ENCODE data around the gene NCK2. TPM values are rescaled to one million over a fixed set of nuclear protein-coding genes. Genes with fewer than 3 reads are reported as not detected.
A peak's percentile ranks its signal among the peaks of the same experiment; 100 is the strongest.

The NCK2 gene
- total RNA-seq, 1 donor from 2014 or later = 92.5 TPM

- Mint-ChIP-seq H3K27me3 (no peaks in the 10 kb centered on the region), H3K4me1 (ENCODE audit: low read depth) (peaks cover 27% of the 10 kb centered on the region), H3K9me3 (ENCODE audit: low read depth) (no peaks in the 10 kb centered on the region), H3K36me3 (ENCODE audit: insufficient read depth) (peaks cover 38% of the 10 kb centered on the region), H3K27ac (no peak overlapping the region), H3K4me3 (ENCODE audit: low read depth) (no peak overlapping the region)
- no peak for TF ChIP-seq CTCF (IDR thresholded peaks at IDR 0.05; ENCODE audit: unreplicated experiment)
- DNase-seq (ENCODE audit: low spot score, unreplicated experiment) = no peak
These were observed 135.9 kb downstream of the NCK2 start for GRCh38 chr2:105880637-105881036.

- H3K27me3 Mint-ChIP-seq = no peaks in the 10 kb centered on the region
- H3K4me1 Mint-ChIP-seq (ENCODE audit: low read depth) = peaks cover 31% of the 10 kb centered on the region
- no peak for TF ChIP-seq CTCF (IDR thresholded peaks at IDR 0.05; ENCODE audit: unreplicated experiment)
- no peak for DNase-seq (ENCODE audit: low spot score, unreplicated experiment)
- H3K9me3 Mint-ChIP-seq (ENCODE audit: low read depth) = no peaks in the 10 kb centered on the region
- no peak overlapping the region for H3K4me3 Mint-ChIP-seq (ENCODE audit: low read depth)
- H3K36me3 Mint-ChIP-seq (ENCODE audit: insufficient read depth) = peaks cover 37% of the 10 kb centered on the region
- H3K27ac Mint-ChIP-seq = peak overlapping the region; percentile 11
These were observed 136.8 kb downstream of the NCK2 start for GRCh38 chr2:105881286-105882136.

GRCh38 chr2:105882341-105882740 lies 137.6 kb downstream of the NCK2 start:
- Mint-ChIP-seq H3K9me3 (ENCODE audit: low read depth) (no peaks in the 10 kb centered on the region), H3K36me3 (ENCODE audit: insufficient read depth) (peaks cover 36% of the 10 kb centered on the region), H3K4me3 (ENCODE audit: low read depth) (no peak overlapping the region), H3K4me1 (ENCODE audit: low read depth) (peaks cover 39% of the 10 kb centered on the region), H3K27me3 (no peaks in the 10 kb centered on the region), H3K27ac (peak overlapping the region; percentile 86)
- no peak for TF ChIP-seq CTCF (IDR thresholded peaks at IDR 0.05; ENCODE audit: unreplicated experiment)
- DNase-seq (ENCODE audit: low spot score, unreplicated experiment) = no peak

GRCh38 chr2:105882920-105883435 lies 138.3 kb downstream of the NCK2 start:
- Mint-ChIP-seq H3K27ac (no peak overlapping the region), H3K4me3 (ENCODE audit: low read depth) (no peak overlapping the region), H3K27me3 (no peaks in the 10 kb centered on the region), H3K9me3 (ENCODE audit: low read depth) (peaks cover 4% of the 10 kb centered on the region), H3K4me1 (ENCODE audit: low read depth) (peaks cover 44% of the 10 kb centered on the region), H3K36me3 (ENCODE audit: insufficient read depth) (peaks cover 41% of the 10 kb centered on the region)
- DNase-seq (ENCODE audit: low spot score, unreplicated experiment) = no peak
- TF ChIP-seq CTCF (IDR thresholded peaks at IDR 0.05; ENCODE audit: unreplicated experiment) = no peak

GRCh38 chr2:105883911-105884694 lies 139.4 kb downstream of the NCK2 start:
- Mint-ChIP-seq H3K27me3 (no peaks in the 10 kb centered on the region), H3K4me3 (ENCODE audit: low read depth) (no peak overlapping the region), H3K27ac (peak overlapping the region; percentile 23), H3K9me3 (ENCODE audit: low read depth) (peaks cover 8% of the 10 kb centered on the region), H3K36me3 (ENCODE audit: insufficient read depth) (peaks cover 38% of the 10 kb centered on the region), H3K4me1 (ENCODE audit: low read depth) (peaks cover 47% of the 10 kb centered on the region)
- no peak for DNase-seq (ENCODE audit: low spot score, unreplicated experiment)
- no peak for TF ChIP-seq CTCF (IDR thresholded peaks at IDR 0.05; ENCODE audit: unreplicated experiment)
